Measurements from ENCODE around the gene NFE2L1. TPM values are rescaled to one million over a fixed set of nuclear protein-coding genes. Genes with fewer than 3 reads are reported as not detected.

NFE2L1 gene
- total RNA-seq, 1 experiment from 2014 or later = 161 TPM

DNA sequence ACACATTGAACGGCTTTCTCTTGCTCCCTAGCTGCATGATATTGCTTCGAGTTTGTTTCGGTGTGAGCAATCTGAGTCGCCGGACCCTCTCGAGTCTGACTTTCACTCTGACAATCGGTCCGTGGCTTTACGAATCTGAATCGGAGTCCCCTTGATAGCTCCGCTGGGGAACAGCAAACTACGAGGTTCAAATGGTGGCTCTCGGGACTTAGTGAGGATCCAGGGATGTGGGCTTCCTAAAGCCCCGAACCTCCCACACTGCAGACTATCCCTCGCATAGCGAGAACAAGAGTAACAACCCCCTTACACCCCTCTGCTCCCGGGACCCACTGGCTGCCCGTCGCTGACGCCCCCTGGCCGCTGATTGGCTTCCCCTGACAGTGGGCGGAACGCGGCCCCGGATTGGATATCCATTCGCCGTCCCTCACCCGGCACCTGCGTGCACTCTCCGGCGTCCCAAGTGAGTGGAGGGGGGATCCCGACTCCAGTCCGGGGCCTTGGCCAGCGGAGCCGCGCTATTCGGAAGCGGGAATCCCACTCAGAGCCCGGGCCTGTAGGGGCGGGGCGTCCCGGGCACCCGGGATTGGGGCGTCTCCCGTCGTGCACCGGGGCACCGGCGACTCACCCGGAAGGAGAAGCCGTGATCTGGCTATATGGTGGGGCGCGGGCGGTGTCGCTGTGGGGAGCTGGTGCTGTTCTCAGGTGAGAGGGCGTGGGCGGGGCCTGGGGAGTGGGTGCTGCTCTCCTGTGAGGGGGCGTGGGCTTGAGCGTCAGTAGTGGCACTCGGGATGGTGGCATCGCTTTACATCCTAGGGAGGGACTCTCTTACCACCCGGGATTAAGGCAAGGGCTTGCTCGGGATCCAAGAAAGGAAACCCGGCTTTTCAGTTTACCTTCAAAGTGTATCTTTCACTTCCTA is 59.2 kb downstream of the NFE2L1 start, which contains the start of gene SNX11:
Gene SNX11, plus strand, starts transcription at position 630 of the 919 bp plus-strand sequence. CDS start 4,278 bp downstream, outside the sequence.
- H3K4me1 Mint-ChIP-seq = peaks cover 10% of the 10 kb centered on the region in 2 experiments
- Histone ChIP-seq H2AFZ (ENCODE audit: low read length) (peak within 1 kb of the TSS; percentile 7), H3K4ac (ENCODE audit: low read depth, low read length) (no peak within 1 kb of the TSS), H3K9ac (ENCODE audit: extremely low read depth, insufficient read length, low read length) (peak within 1 kb of the TSS; percentile 88), H3K4me1 (ENCODE audit: insufficient read depth, low read length) (peaks cover 4% of the 10 kb centered on the region; the same call in 1 of the 2 replicates), H3K23me2 (ENCODE audit: insufficient read length, low read depth, low read length, poor library complexity, severe bottlenecking) (peaks cover 3% of the 10 kb centered on the region), H4K91ac (ENCODE audit: insufficient read length, low read depth, low read length) (no peak within 1 kb of the TSS), H2BK120ac (ENCODE audit: low read depth, low read length, poor library complexity, severe bottlenecking) (no peak within 1 kb of the TSS), H2AK5ac (ENCODE audit: insufficient read length, low read length) (no peak within 1 kb of the TSS), H3K56ac (ENCODE audit: insufficient read length, low read depth, low read length) (no peak within 1 kb of the TSS), H4K5ac (ENCODE audit: insufficient read length, low read depth, low read length) (no peak within 1 kb of the TSS), H3K79me2 (ENCODE audit: insufficient read depth, low read length) (peaks cover 8% of the 10 kb centered on the region; the same call in 1 of the 2 replicates), H3K79me1 (ENCODE audit: insufficient read depth, low read depth, low read length, poor library complexity, severe bottlenecking) (peaks cover 4% of the 10 kb centered on the region), H3K14ac (ENCODE audit: insufficient read depth, low read length) (peak within 1 kb of the TSS; percentile 36), H2BK20ac (ENCODE audit: low read depth, low read length, poor library complexity, severe bottlenecking) (no peak within 1 kb of the TSS), H3K27ac (ENCODE audit: insufficient read length, low read depth, low read length) (peak within 1 kb of the TSS; percentile 77), H2BK15ac (ENCODE audit: low read depth, low read length) (no peak within 1 kb of the TSS), H2BK12ac (ENCODE audit: insufficient read length, low read depth, low read length) (no peak within 1 kb of the TSS), H3K4me2 (ENCODE audit: insufficient read depth, insufficient read length, low read length) (peak within 1 kb of the TSS; percentile 94), H3K27me3 (ENCODE audit: insufficient read depth, low read length) (no peaks in the 10 kb centered on the region), H4K20me1 (ENCODE audit: control insufficient read depth, insufficient read depth, insufficient read length) (no peaks in the 10 kb centered on the region), H3K23ac (ENCODE audit: insufficient read length, low read depth, low read length) (no peak within 1 kb of the TSS), H3K9me3 (ENCODE audit: control insufficient read depth, low read depth, low read length) (no peaks in the 10 kb centered on the region), H4K8ac (replicated peaks; ENCODE audit: insufficient read length, low read depth, low read length) (no peak within 1 kb of the TSS), H3K18ac (ENCODE audit: insufficient read length, low read depth, low read length) (no peak within 1 kb of the TSS), H3T11ph (ENCODE audit: low read length) (peak within 1 kb of the TSS; percentile 10), H2BK5ac (ENCODE audit: insufficient read length, low read length) (no peak within 1 kb of the TSS)
- H3K27ac Mint-ChIP-seq = peak within 1 kb of the TSS; percentile 74 to 94 (median 83)
- peaks cover 4 to 11% (median 9%) of the 10 kb centered on the region in 3 experiments; a peak in 6 of 7 replicates for H3K36me3 Mint-ChIP-seq (ENCODE audit: insufficient read depth in 1 of 3, low read depth in 3 of 3)
- no CpG with 5 or more reads among the region's 64 CpGs for WGBS (ENCODE audit: extremely low coverage, insufficient read length, low lambda C conversion rate)
- H3K27me3 Mint-ChIP-seq (ENCODE audit: low read depth) = peaks cover 8% of the 10 kb centered on the region; the same call in 1 of the 2 replicates
- DNase-seq = peak; percentile 98
- H3K9me3 Mint-ChIP-seq = peaks cover 0 to 8% of the 10 kb centered on the region in 2 experiments; a peak in 4 of 5 replicates
- H3K4me3 Mint-ChIP-seq = peak within 1 kb of the TSS; percentile 84 to 96
- TF ChIP-seq, protein P1, sequence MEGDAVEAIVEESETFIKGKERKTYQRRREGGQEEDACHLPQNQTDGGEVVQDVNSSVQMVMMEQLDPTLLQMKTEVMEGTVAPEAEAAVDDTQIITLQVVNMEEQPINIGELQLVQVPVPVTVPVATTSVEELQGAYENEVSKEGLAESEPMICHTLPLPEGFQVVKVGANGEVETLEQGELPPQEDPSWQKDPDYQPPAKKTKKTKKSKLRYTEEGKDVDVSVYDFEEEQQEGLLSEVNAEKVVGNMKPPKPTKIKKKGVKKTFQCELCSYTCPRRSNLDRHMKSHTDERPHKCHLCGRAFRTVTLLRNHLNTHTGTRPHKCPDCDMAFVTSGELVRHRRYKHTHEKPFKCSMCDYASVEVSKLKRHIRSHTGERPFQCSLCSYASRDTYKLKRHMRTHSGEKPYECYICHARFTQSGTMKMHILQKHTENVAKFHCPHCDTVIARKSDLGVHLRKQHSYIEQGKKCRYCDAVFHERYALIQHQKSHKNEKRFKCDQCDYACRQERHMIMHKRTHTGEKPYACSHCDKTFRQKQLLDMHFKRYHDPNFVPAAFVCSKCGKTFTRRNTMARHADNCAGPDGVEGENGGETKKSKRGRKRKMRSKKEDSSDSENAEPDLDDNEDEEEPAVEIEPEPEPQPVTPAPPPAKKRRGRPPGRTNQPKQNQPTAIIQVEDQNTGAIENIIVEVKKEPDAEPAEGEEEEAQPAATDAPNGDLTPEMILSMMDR (conservative IDR thresholded peaks at IDR 0.05) = no peak

Data from H9 (cell line).